Liver (tissue), 9 donors: ENCODE measurements around the gene PBX4. TPM values are rescaled to one million over a fixed set of nuclear protein-coding genes. Genes with fewer than 3 reads are reported as not detected.
"Not testable (repeated sequence)": the region's sequence is repeated elsewhere in the genome, so short reads cannot be mapped to it uniquely, and the experiment has no call there.

Source experiments
- DNase-seq: peaks from one replicate; pipeline ENCODE4 v3.0.0-alpha.2; 2017; ENCODE audit warnings: low spot score
- H3K27ac ChIP-seq, 2 donors: one replicate each; pipeline ENCODE4 v1.7.0; 2013; ENCODE audit warnings: inconsistent platforms in 2 of 2, low read length in 2 of 2, control low read depth in 1 of 2, low read depth in 1 of 2, mild to moderate bottlenecking in 1 of 2
- H3K27me3 ChIP-seq, 4 donors: one replicate each; pipeline versions ENCODE4 v1.6.1 to v1.7.0; 2013; ENCODE audit warnings: low read length in 3 of 4, inconsistent platforms in 1 of 4, mild to moderate bottlenecking in 1 of 4, moderate library complexity in 1 of 4; ENCODE audit not compliant: control insufficient read depth in 4 of 4, insufficient read depth in 4 of 4
- H3K36me3 ChIP-seq, 4 donors: one replicate each; pipeline versions ENCODE4 v1.6.1 to v1.7.0; 2013; ENCODE audit warnings: low read length in 3 of 4, mild to moderate bottlenecking in 3 of 4, low read depth in 1 of 4, moderate library complexity in 1 of 4; ENCODE audit not compliant: control insufficient read depth in 4 of 4, insufficient read depth in 3 of 4
- H3K4me1 ChIP-seq, 4 donors: one replicate each; pipeline versions ENCODE4 v1.6.1 to v1.7.0; 2013; ENCODE audit warnings: low read length in 3 of 4, mild to moderate bottlenecking in 3 of 4, moderate library complexity in 1 of 4; ENCODE audit not compliant: control insufficient read depth in 4 of 4, insufficient read depth in 4 of 4
- H3K4me3 ChIP-seq, 3 donors: one replicate each; pipeline versions ENCODE4 v1.6.1 to v1.7.0; 2013; ENCODE audit warnings: low read length in 3 of 3, control low read depth in 1 of 3, low read depth in 1 of 3, mild to moderate bottlenecking in 1 of 3
- H3K9ac ChIP-seq, 2 donors: one replicate each; pipeline ENCODE4 v1.7.0; 2013; ENCODE audit warnings: low read length in 2 of 2, mild to moderate bottlenecking in 2 of 2, moderate library complexity in 2 of 2, control low read depth in 1 of 2, low read depth in 1 of 2
- H3K9me3 ChIP-seq, 4 donors: one replicate each; pipeline versions ENCODE4 v1.6.1 to v1.7.0; 2013; ENCODE audit warnings: low read length in 3 of 4; ENCODE audit not compliant: control insufficient read depth in 4 of 4
- CTCF ChIP-seq: fragments of 150-350 bp; IDR thresholded peaks from 2 replicates; pipeline ENCODE4 v1.5.1; 2017; ENCODE audit warnings: improper control_type of control experiment, low read depth, low read length; ENCODE audit not compliant: missing input control
- EGR1 ChIP-seq, 2 donors: IDR thresholded peaks; 2 replicates each; pipeline ENCODE4 v1.6.1; 2016 to 2018; ENCODE audit warnings: antibody characterized with exemption in 2 of 2, low read depth in 2 of 2
- FOXA1 ChIP-seq: IDR thresholded peaks from 2 replicates; pipeline ENCODE4 v1.6.1; 2016; ENCODE audit warnings: antibody characterized with exemption
- FOXA2 ChIP-seq: IDR thresholded peaks from 2 replicates; pipeline ENCODE4 v1.6.1; 2016; ENCODE audit warnings: antibody characterized with exemption
- HNF4A ChIP-seq, 2 donors: conservative IDR thresholded peaks; 2 replicates each; pipeline ENCODE4 v1.6.1; 2016; ENCODE audit warnings: antibody characterized with exemption in 2 of 2, mild to moderate bottlenecking in 2 of 2
- HNF4G ChIP-seq: IDR thresholded peaks from 2 replicates; pipeline ENCODE4 v1.6.1; 2016; ENCODE audit warnings: antibody characterized with exemption
- MAX ChIP-seq: IDR thresholded peaks from 2 replicates; pipeline ENCODE4 v1.6.1; 2016; ENCODE audit warnings: antibody characterized with exemption
- RAD21 ChIP-seq, 2 donors: IDR thresholded peaks; 2 replicates each; pipeline ENCODE4 v1.6.1; 2016; ENCODE audit warnings: antibody characterized with exemption in 2 of 2, mild to moderate bottlenecking in 2 of 2
- REST ChIP-seq: IDR thresholded peaks from 2 replicates; pipeline ENCODE4 v1.6.1; 2016; ENCODE audit warnings: antibody characterized with exemption, mild to moderate bottlenecking
- SP1 ChIP-seq: IDR thresholded peaks from 2 replicates; pipeline ENCODE4 v1.6.1; 2018; ENCODE audit warnings: antibody characterized with exemption, mild to moderate bottlenecking
- YY1 ChIP-seq: IDR thresholded peaks from 2 replicates; pipeline ENCODE4 v1.6.1; 2016; ENCODE audit warnings: antibody characterized with exemption, mild to moderate bottlenecking
- ZBTB33 ChIP-seq: IDR thresholded peaks from 2 replicates; pipeline ENCODE4 v1.6.1; 2016; ENCODE audit warnings: antibody characterized with exemption
- WGBS: extraction: QIAGEN DNeasy Blood & Tissue Kit; methylation state at CpG from one replicate; pipeline ENCODE4 v1.1.7; 2013; 5-methylcytosine and 5-hydroxymethylcytosine counted together
- polyA plus RNA-seq, 2 donors: library from polyadenylated mRNA; stranded (reverse) in 1 of 2; unstranded in 1 of 2; fragments of 200-250 nt in 1 of 2; fragments of >200 nt in 1 of 2; fragmentation: Nextera tagmentation in 1 of 2; extraction: Ambion mirVana in 1 of 2; gene quantifications; one replicate each; pipeline versions ENCODE4 v1.2.1 to v1.2.3, GENCODE V29; 2013 to 2015
- total RNA-seq, 2 donors: library from RNA; depleted of rRNA; stranded (reverse); fragments of >200 nt; gene quantifications; one replicate each; pipeline ENCODE4 v1.2.3, GENCODE V29; 2014
- donor health status: healthy.
- donor health status: healthy.
- donor health status: healthy.
- donor health status: healthy.
- donor health status: healthy.

The PBX4 gene
- total and polyA plus RNA-seq, 4 donors = 0.19 to 0.59 (median 0.21) TPM; not detected in 1

- DNase-seq = no peak
- no peak overlapping the region for H3K27ac ChIP-seq
- no peaks in the 10 kb centered on the region for H3K36me3 ChIP-seq
- H3K4me1 ChIP-seq = no peaks in the 10 kb centered on the region
- H3K9me3 ChIP-seq = no peaks in the 10 kb centered on the region
- H3K27me3 ChIP-seq = no peaks in the 10 kb centered on the region
- H3K9ac ChIP-seq = no peak overlapping the region
- TF ChIP-seq ZBTB33 (no peak), REST (no peak), SP1 (no peak), CTCF (no peak), HNF4A (conservative IDR thresholded peaks at IDR 0.05) (no peak), MAX (no peak), FOXA1 (no peak)
- no peak overlapping the region for H3K4me3 ChIP-seq
- WGBS = 88% methylated on average over 10 of the region's 10 CpGs
These were observed 7.9 kb downstream of the PBX4 start for GRCh38 chr19:19610376-19611202.

- not testable (repeated sequence) for H3K4me1 ChIP-seq, H3K27me3 ChIP-seq, H3K4me3 ChIP-seq, H3K9me3 ChIP-seq, H3K27ac ChIP-seq, DNase-seq, H3K9ac ChIP-seq, H3K36me3 ChIP-seq
- 88% methylated on average over 8 of the region's 8 CpGs for WGBS
These were observed 11.8 kb downstream of the PBX4 start for GRCh38 chr19:19606686-19607085.

GRCh38 chr19:19606021-19606420, 12.5 kb downstream of the PBX4 start:
- TF ChIP-seq HNF4G = no peak
- TF ChIP-seq FOXA2 = no peak
- no peak for TF ChIP-seq REST
- TF ChIP-seq RAD21 (IDR thresholded peaks at IDR 0.05) = no peak
- TF ChIP-seq YY1 = no peak
- no peak for TF ChIP-seq EGR1 (IDR thresholded peaks at IDR 0.05; ENCODE audit: low read depth in 2 of 2)
- DNase-seq = no peak
- 67% methylated on average over 1 of the region's 1 CpG for WGBS

More at GRCh38 chr19:19606021-19606420, 12.5 kb downstream of the PBX4 start:
- H3K27ac ChIP-seq = no peak overlapping the region
- H3K27me3 ChIP-seq = peaks cover 0 to 2% (median 0%) of the 10 kb centered on the region in 4 donors
- no peak overlapping the region for H3K9ac ChIP-seq
- no peak overlapping the region for H3K4me3 ChIP-seq
- H3K4me1 ChIP-seq = no peaks in the 10 kb centered on the region
- H3K36me3 ChIP-seq = no peaks in the 10 kb centered on the region
- peaks cover 0 to 2% (median 0%) of the 10 kb centered on the region in 4 donors for H3K9me3 ChIP-seq
